Endometrial microvascular endothelial cells (primary cell): ENCODE measurements around the gene SNX32. TPM values are rescaled to one million over a fixed set of nuclear protein-coding genes. Genes with fewer than 3 reads are reported as not detected.
"Not testable (repeated sequence)": the region's sequence is repeated elsewhere in the genome, so short reads cannot be mapped to it uniquely, and the experiment has no call there.

ENCODE experiments used
- in situ Hi-C: cut with HindIII; loops from 2 replicates; pipeline ENCODE4 v1.10.0; 2017; ENCODE audit warnings: low sequenced_read_pairs, low pct_unique_long_range_greater_than_20kb; ENCODE audit errors: inconsistent ontology term
- total RNA-seq: library from RNA; depleted of rRNA; stranded (reverse); fragments of >200 nt; gene quantifications from one replicate; pipeline ENCODE4 v1.2.3, GENCODE V29; 2015; ENCODE audit errors: inconsistent ontology term

The SNX32 gene
- total RNA-seq, 1 donor from 2014 or later: not detected

GRCh38 chr11:65817312-65817834 is 16.4 kb upstream of the SNX32 start:
- in situ Hi-C loops: no loop called here

DNA sequence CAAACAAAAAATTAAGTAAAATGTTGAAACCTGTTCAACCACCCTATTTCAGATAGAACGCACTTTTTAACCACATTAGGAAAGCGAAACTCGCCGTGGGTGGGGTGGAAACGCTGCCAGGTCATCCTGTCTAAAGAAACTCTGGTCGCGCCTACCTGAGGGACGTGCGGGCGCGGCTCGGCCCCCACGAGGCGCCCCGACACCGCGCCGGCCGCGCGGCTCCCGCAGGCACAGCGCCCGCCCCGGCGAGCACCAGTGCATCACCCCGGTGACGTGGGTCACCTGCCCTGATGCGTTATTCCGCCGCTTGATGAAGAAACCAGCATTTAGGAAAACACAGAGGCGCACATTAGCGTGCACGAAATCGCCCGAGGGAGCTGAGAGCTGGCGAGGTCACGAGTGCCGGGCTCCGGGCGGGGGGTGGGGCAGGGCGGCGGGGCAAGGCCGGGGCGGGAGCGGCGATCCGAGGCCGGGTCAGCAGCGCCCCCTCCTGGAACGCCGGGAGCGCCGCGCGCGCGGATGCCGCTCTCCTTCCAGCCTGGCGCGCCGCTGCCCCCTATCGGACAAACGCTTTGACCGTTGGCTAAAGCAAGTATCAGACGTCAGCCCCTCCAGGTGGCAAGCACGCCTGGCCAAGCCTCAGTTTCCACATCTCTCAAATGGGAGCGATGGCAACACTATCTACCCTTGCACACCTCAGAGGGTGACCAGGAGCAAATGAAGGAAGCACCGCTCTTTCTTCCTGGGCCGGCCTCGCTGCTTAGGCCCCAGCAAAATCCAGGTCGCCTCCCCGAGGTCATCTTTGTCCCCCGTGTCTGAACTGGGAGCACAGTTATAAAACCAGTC is 15.7 kb upstream of the SNX32 start:
- in situ Hi-C loops: no loop called here

GRCh38 chr11:65821107-65821506 is 12.7 kb upstream of the SNX32 start:
- in situ Hi-C loops: no loop called here

GRCh38 chr11:65822776-65823528 is 10.8 kb upstream of the SNX32 start:
- in situ Hi-C loops: no loop called here

GRCh38 chr11:65826984-65827735 is 6.6 kb upstream of the SNX32 start:
- in situ Hi-C loops: no loop called here

DNA sequence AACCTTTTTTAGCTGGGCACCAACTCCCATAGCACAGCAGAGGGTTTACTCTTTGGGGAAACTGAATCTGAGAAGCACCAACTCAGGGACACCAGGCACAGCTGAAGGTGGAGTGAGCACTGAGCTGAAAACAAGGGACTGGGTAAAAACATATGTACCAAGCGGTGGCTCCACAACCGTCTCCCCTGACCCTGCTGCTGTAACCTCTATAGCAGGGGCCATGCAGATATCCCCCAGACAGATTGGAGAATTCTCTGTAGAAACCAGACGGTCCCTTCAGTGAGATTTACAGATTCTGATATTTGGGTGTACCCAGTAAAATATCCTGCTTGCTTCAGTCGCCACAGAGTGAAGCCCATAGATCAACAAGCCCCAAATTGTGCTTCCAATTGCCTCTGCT is 4.3 kb upstream of the SNX32 start:
- in situ Hi-C loops: no loop called here

- in situ Hi-C loops: not testable (repeated sequence)
These were observed 1.5 kb upstream of the SNX32 start for GRCh38 chr11:65832231-65832630.

- in situ Hi-C loops: no loop called here
These were observed 439 bp downstream of the SNX32 start for GRCh38 chr11:65834202-65834601.

DNA sequence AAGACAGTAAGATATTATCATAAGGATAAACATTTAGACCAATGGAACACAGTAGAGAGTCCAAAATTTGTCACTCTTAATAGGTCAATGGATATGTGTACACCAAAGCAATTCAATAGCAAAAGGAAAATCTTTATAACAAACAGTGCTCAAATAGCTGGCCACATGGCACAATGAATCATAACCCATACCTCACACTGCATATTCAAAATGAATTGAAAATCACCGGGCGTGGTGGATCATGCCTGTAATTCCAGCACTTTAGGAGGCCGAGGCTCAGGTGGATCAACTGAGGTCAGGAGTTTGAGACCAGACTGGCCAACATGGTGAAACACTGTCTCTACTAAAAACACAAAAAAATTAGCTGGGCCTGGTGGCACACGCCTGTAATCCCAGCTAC is 8.4 kb downstream of the SNX32 start:
- in situ Hi-C loops: no loop called here

GRCh38 chr11:65843811-65844210 is 10.0 kb downstream of the SNX32 start:
- in situ Hi-C loops: no loop called here

- in situ Hi-C loops: no loop called here
These were observed 10.6 kb downstream of the SNX32 start for GRCh38 chr11:65844231-65844872.

GRCh38 chr11:65847746-65848145 is 14.0 kb downstream of the SNX32 start:
- in situ Hi-C loops: no loop called here

GRCh38 chr11:65848693-65849092 is 14.9 kb downstream of the SNX32 start:
- in situ Hi-C loops: not testable (repeated sequence)

GRCh38 chr11:65849366-65849765 is 15.6 kb downstream of the SNX32 start:
- in situ Hi-C loops: no loop called here

DNA sequence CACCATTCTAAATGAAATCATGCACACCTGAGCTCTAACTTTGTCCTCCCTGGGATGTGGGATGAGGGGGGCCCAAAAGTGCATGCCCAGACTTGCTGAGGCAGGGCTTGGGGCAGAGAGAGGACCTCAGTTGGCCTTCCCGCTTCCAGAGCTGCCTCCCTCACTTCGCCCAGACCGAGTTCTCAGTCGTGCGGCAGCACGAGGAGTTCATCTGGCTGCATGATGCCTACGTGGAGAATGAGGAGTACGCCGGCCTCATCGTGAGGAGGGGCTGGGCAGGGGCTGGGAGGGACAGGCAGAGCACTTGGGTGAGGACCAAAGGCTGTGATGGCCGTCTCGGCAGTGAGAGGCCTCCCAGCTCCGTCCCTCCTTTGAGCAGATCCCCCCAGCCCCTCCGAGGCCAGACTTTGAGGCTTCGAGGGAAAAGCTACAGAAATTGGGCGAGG is 16.0 kb downstream of the SNX32 start:
- in situ Hi-C loops: no loop called here

- in situ Hi-C loops: no loop called here
These were observed 16.7 kb downstream of the SNX32 start for GRCh38 chr11:65850217-65851082.

- in situ Hi-C loops: no loop called here
These were observed 17.4 kb downstream of the SNX32 start for GRCh38 chr11:65851083-65851579.
